GM18909 (cell line): ENCODE results near the gene STX17.
"Not testable (repeated sequence)": the region's sequence is repeated elsewhere in the genome, so short reads cannot be mapped to it uniquely, and the experiment has no call there.

Experiments
- ATAC-seq: cut with Tn5 transposase; IDR thresholded peaks from one replicate; pipeline ENCODE4 v1.9.1; 2021; ENCODE audit warnings: mild to moderate bottlenecking; ENCODE audit not compliant: unreplicated experiment, poor library complexity

The STX17 gene

GRCh38 chr9:99906403-99907207 is at the start of gene STX17:
Gene STX17, plus strand, starts transcription at chr9:99906654. Its CDS starts 8,586 bp downstream, at chr9:99915240.
- ATAC-seq, result peak; percentile 89

GRCh38 chr9:99857576-99857975 is 48.9 kb upstream of the STX17 start:
- not testable (repeated sequence) for ATAC-seq

GRCh38 chr9:99858087-99858486 is 48.4 kb upstream of the STX17 start:
- ATAC-seq, result no peak

- ATAC-seq, result no peak
These were observed 47.0 kb upstream of the STX17 start for GRCh38 chr9:99859243-99859980.

GRCh38 chr9:99860266-99860665 is 46.2 kb upstream of the STX17 start:
- no peak for ATAC-seq

- no peak for ATAC-seq
These were observed 42.5 kb upstream of the STX17 start for GRCh38 chr9:99863955-99864354.

- no peak for ATAC-seq
These were observed 40.1 kb upstream of the STX17 start for GRCh38 chr9:99866398-99866797.

GRCh38 chr9:99867536-99867935 is 38.9 kb upstream of the STX17 start:
- no peak for ATAC-seq

- no peak for ATAC-seq
These were observed 38.5 kb upstream of the STX17 start for GRCh38 chr9:99867968-99868367.

GRCh38 chr9:99868845-99869244 is 37.6 kb upstream of the STX17 start:
- peak; percentile 80 for ATAC-seq

- ATAC-seq, result no peak
These were observed 36.3 kb upstream of the STX17 start for GRCh38 chr9:99870126-99870525.

- ATAC-seq, result no peak
These were observed 32.9 kb upstream of the STX17 start for GRCh38 chr9:99873531-99873930.

- no peak for ATAC-seq
These were observed 32.4 kb upstream of the STX17 start for GRCh38 chr9:99873943-99874584.

GRCh38 chr9:99876190-99876589 is 30.3 kb upstream of the STX17 start:
- ATAC-seq, result no peak

- ATAC-seq, result no peak
These were observed 27.8 kb upstream of the STX17 start for GRCh38 chr9:99878651-99879050.

GRCh38 chr9:99881769-99882168 is 24.7 kb upstream of the STX17 start:
- ATAC-seq, result no peak

- ATAC-seq, result no peak
These were observed 20.7 kb upstream of the STX17 start for GRCh38 chr9:99885747-99886146.

- ATAC-seq, result no peak
These were observed 17.3 kb upstream of the STX17 start for GRCh38 chr9:99889120-99889519.

- no peak for ATAC-seq
These were observed 11.6 kb upstream of the STX17 start for GRCh38 chr9:99894826-99895225.

GRCh38 chr9:99895510-99895909 is 10.9 kb upstream of the STX17 start:
- ATAC-seq, result no peak

GRCh38 chr9:99896119-99896518 is 10.3 kb upstream of the STX17 start:
- no peak for ATAC-seq
